Activated CD8-positive, alpha-beta T cell treated with anti-CD3 and anti-CD28 coated beads for 36 hours (primary cell): ENCODE data around the gene MTRFR. TPM values are rescaled to one million over a fixed set of nuclear protein-coding genes. Genes with fewer than 3 reads are reported as not detected.

ENCODE experiments used
- ATAC-seq: fragments of 200-7000 bp; cut with Tn5 transposase; one replicate; pipeline ENCODE4 v1.10.0; 2021; ENCODE audit warnings: mild to moderate bottlenecking, moderate library complexity
- CTCF ChIA-PET: fragments of 350-600 bp; sonication (Branson Sonifier 250); formaldehyde crosslinking; loops from one replicate; lab custom pipeline; 2021; ENCODE audit warnings: antibody characterized with exemption; lab: Charles Lee
- POLR2A ChIA-PET: fragments of 350-600 bp; sonication (Branson Sonifier 250); formaldehyde crosslinking; loops from one replicate; lab custom pipeline; 2021; ENCODE audit warnings: antibody characterized with exemption; lab: Charles Lee
- DNase-seq: peaks from one replicate; pipeline ENCODE4 v3.0.0-alpha.2; 2020
- H3K27ac Mint-ChIP-seq: one replicate; pipeline ENCODE4 v1.8.0; 2021; ENCODE audit warnings: mild to moderate bottlenecking, mixed read lengths
- H3K27me3 Mint-ChIP-seq: one replicate; pipeline ENCODE4 v1.8.0; 2021; ENCODE audit warnings: mixed read lengths
- H3K36me3 Mint-ChIP-seq: one replicate; pipeline ENCODE4 v1.8.0; 2021; ENCODE audit warnings: low read depth, mixed read lengths
- H3K4me1 Mint-ChIP-seq: one replicate; pipeline ENCODE4 v1.8.0; 2021; ENCODE audit warnings: low read depth, mixed read lengths
- H3K4me3 Mint-ChIP-seq: one replicate; pipeline ENCODE4 v1.8.0; 2021; ENCODE audit warnings: mild to moderate bottlenecking, moderate library complexity, mixed read lengths
- H3K9me3 Mint-ChIP-seq: one replicate; pipeline ENCODE4 v1.8.0; 2021; ENCODE audit warnings: mixed read lengths
- CTCF ChIP-seq: fragments of 200-600 bp; IDR thresholded peaks from one replicate; pipeline ENCODE4 v1.8.0; 2022; ENCODE audit warnings: antibody characterized with exemption, mild to moderate bottlenecking
- intact Hi-C: fragments of 100-400 bp; cut with micrococcal nuclease; formaldehyde crosslinking; loops from one replicate; pipeline ENCODE4 v1.10.0; 2022
- total RNA-seq, 2 experiments: library from RNA; stranded (reverse); gene quantifications; one replicate each; pipeline ENCODE4 v1.2.3, GENCODE V29; 2021

The MTRFR gene
- total RNA-seq, 2 experiments from 2014 or later, result 28.1 to 31.0 TPM

DNA sequence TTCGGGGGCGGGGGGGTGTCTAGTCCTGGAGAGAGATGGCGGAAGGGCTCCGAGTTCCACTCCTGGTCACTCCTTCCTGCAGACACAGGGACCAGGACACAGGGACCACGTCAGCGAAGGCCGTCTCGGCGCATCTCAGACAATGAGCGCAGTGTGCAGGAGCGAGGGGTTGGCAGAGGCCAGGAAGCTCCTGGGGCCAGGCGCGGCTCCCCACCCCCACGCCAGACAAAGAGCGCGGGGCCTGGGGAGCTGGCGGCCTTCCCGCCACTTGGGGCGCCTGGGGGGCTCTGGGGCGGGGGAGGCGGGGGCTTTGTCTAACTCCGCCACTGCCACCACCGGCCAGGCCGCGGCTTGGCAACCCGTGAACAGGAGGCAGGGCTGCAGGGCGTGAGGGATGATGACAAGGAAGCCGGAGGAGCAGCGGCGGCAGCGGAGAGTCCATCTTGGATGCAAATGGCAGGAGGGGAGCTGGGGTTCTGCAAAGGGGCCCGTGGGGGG lies 36.2 kb downstream of the MTRFR start:
- no peaks in the 10 kb centered on the region for H3K27me3 Mint-ChIP-seq
- H3K4me3 Mint-ChIP-seq, result peak overlapping the region; percentile 91
- intact Hi-C loops, result no loop called here
- ATAC-seq (peak; percentile 32), DNase-seq (peak; percentile 70)
- ChIA-PET CTCF (interaction anchor here (1.1 to 2.8 kb wide), 6 partner anchors 18 to 334 kb away, joined by 3 to 12 read pairs (median 4); partner anchors contain the start of genes MPHOSPH9 and MTRFR), POLR2A (interaction anchor here (0.9 to 1.7 kb wide), 6 partner anchors 31 to 194 kb away, joined by 3 to 9 read pairs (median 4); partner anchors contain the start of genes MPHOSPH9 and MTRFR)
- H3K36me3 Mint-ChIP-seq, result peaks cover 8% of the 10 kb centered on the region
- peak overlapping the region; percentile 85 for H3K27ac Mint-ChIP-seq
- H3K4me1 Mint-ChIP-seq, result peaks cover 19% of the 10 kb centered on the region
- H3K9me3 Mint-ChIP-seq, result no peaks in the 10 kb centered on the region
- TF ChIP-seq CTCF, result peak; percentile 31

GRCh38 chr12:123269896-123270213 lies 36.6 kb downstream of the MTRFR start:
- intact Hi-C loops, result no loop called here

GRCh38 chr12:123270214-123271000 lies 37.2 kb downstream of the MTRFR start:
- H3K9me3 Mint-ChIP-seq, result no peaks in the 10 kb centered on the region
- no peak for TF ChIP-seq CTCF
- peak overlapping the region; percentile 85 for H3K27ac Mint-ChIP-seq
- ATAC-seq (peak; percentile 7), DNase-seq (peak; percentile 47)
- POLR2A ChIA-PET, result interaction anchor here (0.9 to 1.7 kb wide), 6 partner anchors 32 to 195 kb away, joined by 3 to 9 read pairs (median 4); partner anchors contain the start of genes MPHOSPH9 and MTRFR
- H3K4me3 Mint-ChIP-seq, result peak overlapping the region; percentile 91
- intact Hi-C loops, result no loop called here
- H3K4me1 Mint-ChIP-seq, result peaks cover 19% of the 10 kb centered on the region
- CTCF ChIA-PET, result interaction anchor here (0.9 to 2.8 kb wide), 6 partner anchors 15 to 333 kb away, joined by 3 to 12 read pairs (median 4); partner anchors contain the start of genes MPHOSPH9 and MTRFR
- peaks cover 7% of the 10 kb centered on the region for H3K36me3 Mint-ChIP-seq
- H3K27me3 Mint-ChIP-seq, result no peaks in the 10 kb centered on the region

More at GRCh38 chr12:123269896-123270213, 36.6 kb downstream of the MTRFR start:
- ChIA-PET POLR2A (interaction anchor here (0.9 to 1.7 kb wide), 6 partner anchors 32 to 194 kb away, joined by 3 to 9 read pairs (median 4); partner anchors contain the start of genes MPHOSPH9 and MTRFR), CTCF (interaction anchor here (0.9 to 2.8 kb wide), 7 partner anchors 16 to 333 kb away, joined by 3 to 12 read pairs (median 3); partner anchors contain the start of genes MPHOSPH9 and MTRFR)
- TF ChIP-seq CTCF, result no peak
- ATAC-seq (no peak), DNase-seq (no peak)
- Mint-ChIP-seq H3K27ac (peak overlapping the region; percentile 85), H3K36me3 (peaks cover 7% of the 10 kb centered on the region), H3K4me1 (peaks cover 19% of the 10 kb centered on the region), H3K9me3 (no peaks in the 10 kb centered on the region), H3K27me3 (no peaks in the 10 kb centered on the region), H3K4me3 (peak overlapping the region; percentile 91)

DNA sequence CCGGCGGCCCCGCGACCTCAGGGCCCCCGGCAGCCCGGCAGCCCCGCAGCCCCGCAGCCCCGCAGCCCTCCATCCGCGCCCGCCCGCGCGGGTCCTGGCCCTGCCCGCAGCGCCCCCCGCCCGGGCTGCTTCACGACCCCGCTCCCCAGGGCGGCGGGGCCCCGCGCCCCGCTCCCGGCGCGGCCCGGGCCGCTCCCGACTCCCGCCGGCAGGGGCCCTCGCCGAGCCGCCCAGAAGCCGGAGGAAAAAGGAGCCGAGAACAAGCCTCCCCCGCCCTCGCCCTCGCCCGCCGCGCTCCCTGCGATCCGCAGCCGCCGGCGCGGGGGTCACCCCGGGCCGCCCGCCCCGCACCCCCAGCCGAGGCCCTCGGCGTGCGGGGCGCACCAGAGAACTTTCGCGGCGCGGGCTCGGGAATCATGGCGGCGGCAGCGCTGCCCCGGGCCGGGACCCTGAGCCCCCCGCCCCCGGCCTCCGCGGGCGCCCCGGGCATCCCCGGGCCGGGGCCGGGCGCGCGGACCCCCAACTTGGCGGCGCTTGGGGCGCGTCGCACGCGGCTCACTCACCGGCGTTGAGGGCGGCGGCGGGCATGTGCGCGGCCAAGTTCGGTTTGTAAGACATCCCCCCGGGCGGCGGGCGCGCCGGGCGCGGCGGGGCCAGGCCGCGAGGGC lies 37.9 kb downstream of the MTRFR start:
- Mint-ChIP-seq H3K27ac (no peak overlapping the region), H3K36me3 (peaks cover 7% of the 10 kb centered on the region), H3K4me3 (no peak overlapping the region), H3K9me3 (no peaks in the 10 kb centered on the region), H3K4me1 (peaks cover 19% of the 10 kb centered on the region), H3K27me3 (no peaks in the 10 kb centered on the region)
- ChIA-PET POLR2A (interaction anchor here (1.6 kb wide), 1 partner anchor 85 kb away, joined by 4 read pairs; no protein-coding TSS in a partner anchor), CTCF (interaction anchor here (1.4 to 2.8 kb wide), 3 partner anchors 23 to 332 kb away, joined by 3 to 12 read pairs (median 3); partner anchors contain the start of genes MPHOSPH9 and MTRFR)
- intact Hi-C loops, result no loop called here
- peak; percentile 25 for TF ChIP-seq CTCF
- DNase-seq, result peak; percentile 82
- ATAC-seq, result peak; percentile 81
